Endothelial cell of umbilical vein (primary cell): Measurements from ENCODE around the gene RXFP3. TPM values are rescaled to one million over a fixed set of nuclear protein-coding genes. Genes with fewer than 3 reads are reported as not detected.

Experiments used
- BruUV-seq: library from RNA; stranded (reverse); fragments of 400-500 nt; replicated peaks from 2 replicates; lab custom pipeline; 2021; lab: Mats Ljungman, UMichigan
- CTCF ChIA-PET: fragments of 300-600, 350-600 bp; sonication (Branson Sonifier 250); formaldehyde crosslinking; loops from one replicate; lab custom pipeline; 2021; ENCODE audit warnings: antibody characterized with exemption, inconsistent platforms; lab: Charles Lee
- POLR2A ChIA-PET: fragments of 300-600, 350-600 bp; sonication (Branson Sonifier 250); formaldehyde crosslinking; loops from one replicate; lab custom pipeline; 2021; ENCODE audit warnings: antibody characterized with exemption, inconsistent platforms; lab: Charles Lee
- DNase-seq: peaks from one replicate; pipeline ENCODE4 v3.0.0-alpha.2; 2011; ENCODE audit warnings: low read depth, low spot score
- FAIRE-seq: peaks from 2 replicates; lab custom pipeline; 2011; peaks lifted over from hg19 to GRCh38; lab: Jason Lieb, UNC
- H2AFZ ChIP-seq: 2 replicates; pipeline ENCODE4 v1.6.0; 2012; ENCODE audit warnings: low read depth, low read length, control low read depth, inconsistent platforms
- H3K27ac ChIP-seq: 2 replicates; pipeline ENCODE4 v1.5.1; 2011; ENCODE audit warnings: low read depth, mild to moderate bottlenecking, control low read depth, low read length, moderate library complexity; ENCODE audit not compliant: insufficient read depth
- H3K27me3 ChIP-seq, 2 experiments: 2 replicates each; pipeline versions ENCODE4 v1.6.0 to v1.6.1; 2011; ENCODE audit warnings: low read length in 2 of 2, mixed read lengths in 1 of 2; ENCODE audit not compliant: control insufficient read depth in 2 of 2, insufficient read depth in 2 of 2
- H3K36me3 ChIP-seq, 2 experiments: 2 replicates in 1 of 2; 3 replicates in 1 of 2; pipeline ENCODE4 v1.5.1; 2011; ENCODE audit warnings: low read length in 2 of 2, mild to moderate bottlenecking in 1 of 2, moderate library complexity in 1 of 2; ENCODE audit not compliant: control insufficient read depth in 2 of 2, insufficient read depth in 2 of 2; ENCODE audit errors: extremely low read depth in 1 of 2
- H3K4me1 ChIP-seq: 3 replicates; pipeline ENCODE4 v1.5.1; 2011; ENCODE audit warnings: mild to moderate bottlenecking, low read length; ENCODE audit not compliant: control insufficient read depth, insufficient read depth; ENCODE audit errors: extremely low read depth
- H3K4me2 ChIP-seq: 2 replicates; pipeline ENCODE4 v1.6.1; 2011; ENCODE audit warnings: low read length, control low read depth, mixed read lengths; ENCODE audit not compliant: insufficient read depth
- H3K4me3 ChIP-seq, 3 experiments: fragments of 200-600 bp in 1 of 3; sonication (generic), shearing (Covaris generic) in 1 of 3; replicated peaks in 1 of 3; 2 replicates each; pipeline ENCODE4 v1.5.1; 2011 to 2016; ENCODE audit warnings: control low read depth in 3 of 3, low read length in 3 of 3, mild to moderate bottlenecking in 2 of 3, inconsistent platforms in 1 of 3, low read depth in 1 of 3, moderate library complexity in 1 of 3; ENCODE audit not compliant: insufficient read depth in 1 of 3
- H3K79me2 ChIP-seq: 2 replicates; pipeline ENCODE4 v1.6.0; 2012; ENCODE audit warnings: low read length, inconsistent platforms; ENCODE audit not compliant: control insufficient read depth, insufficient read depth
- H3K9ac ChIP-seq: replicated peaks from 2 replicates; pipeline ENCODE3; 2011; ENCODE audit warnings: low read length, control low read depth; ENCODE audit not compliant: insufficient read depth; ENCODE audit errors: extremely low read depth
- H3K9me1 ChIP-seq: replicated peaks from 3 replicates; pipeline ENCODE4 v1.6.0; 2011; ENCODE audit warnings: mild to moderate bottlenecking, low read length; ENCODE audit not compliant: control insufficient read depth, insufficient read depth; ENCODE audit errors: extremely low read depth
- H3K9me3 ChIP-seq: replicated peaks from 2 replicates; pipeline ENCODE4 v1.5.1; 2012; ENCODE audit warnings: low read length, inconsistent platforms; ENCODE audit not compliant: control insufficient read depth, insufficient read depth
- H4K20me1 ChIP-seq: replicated peaks from 2 replicates; pipeline ENCODE3; 2011; ENCODE audit warnings: mild to moderate bottlenecking, low read length; ENCODE audit not compliant: control insufficient read depth, insufficient read depth; ENCODE audit errors: extremely low read depth
- CTCF ChIP-seq, 2 donors: IDR thresholded peaks; 1 replicate in 1 of 2; 2 replicates in 1 of 2; pipeline ENCODE4 v1.5.1; 2011; ENCODE audit warnings: low read length in 2 of 2, mild to moderate bottlenecking in 2 of 2, moderate library complexity in 2 of 2, control low read depth in 1 of 2, inconsistent platforms in 1 of 2, low read depth in 1 of 2; ENCODE audit not compliant: insufficient read depth in 1 of 2; ENCODE audit errors: extremely low read depth in 1 of 2
- EZH2 ChIP-seq: IDR thresholded peaks from 2 replicates; pipeline ENCODE4 v1.6.1; 2012; ENCODE audit warnings: borderline replicate concordance, low read depth, mild to moderate bottlenecking, moderate library complexity, low read length, inconsistent platforms; ENCODE audit not compliant: severe bottlenecking
- FOS ChIP-seq: IDR thresholded peaks from 2 replicates; pipeline ENCODE4 v1.6.1; 2011; ENCODE audit warnings: mild to moderate bottlenecking, low read length, moderate library complexity, borderline replicate concordance; ENCODE audit not compliant: insufficient read depth
- GATA2 ChIP-seq: IDR thresholded peaks from 2 replicates; pipeline ENCODE4 v1.7.0; 2011; ENCODE audit warnings: low read depth, mild to moderate bottlenecking, moderate library complexity, mixed read lengths, low read length; ENCODE audit not compliant: insufficient read length, insufficient read depth
- JUN ChIP-seq: IDR thresholded peaks from 2 replicates; pipeline ENCODE4 v1.6.1; 2011; ENCODE audit warnings: borderline replicate concordance, low read depth; ENCODE audit not compliant: insufficient read length, insufficient read depth
- MAX ChIP-seq: IDR thresholded peaks from 2 replicates; pipeline ENCODE4 v1.6.1; 2011; ENCODE audit not compliant: insufficient read depth, insufficient read length
- MYC ChIP-seq: IDR thresholded peaks from one replicate; pipeline ENCODE4 v1.6.1; 2011; ENCODE audit warnings: mild to moderate bottlenecking, low read depth, low read length
- POLR2A ChIP-seq: IDR thresholded peaks from 2 replicates; pipeline ENCODE4 v1.6.1; 2012; ENCODE audit warnings: low read depth, mild to moderate bottlenecking, control low read depth, low read length
- POLR2AphosphoS5 ChIP-seq: IDR thresholded peaks from 2 replicates; pipeline ENCODE4 v1.6.1; 2012; ENCODE audit warnings: low read depth, mild to moderate bottlenecking, control low read depth, low read length, moderate library complexity; ENCODE audit not compliant: insufficient read depth
- dilution Hi-C: fragments of 300-500 bp; cut with MboI; formaldehyde crosslinking; loops from one replicate; pipeline ENCODE4 v1.15.0; 2019; ENCODE audit warnings: low sequenced_read_pairs; ENCODE audit not compliant: extremely low pct_ligation_motif_present
- intact Hi-C: fragments of 100-400 bp; cut with micrococcal nuclease; formaldehyde crosslinking; loops from one replicate; pipeline ENCODE4 v1.10.0; 2022
- polyA plus RNA-seq, 4 experiments: library from polyadenylated mRNA; depleted of rRNA in 3 of 4; stranded (reverse) in 3 of 4; unstranded in 1 of 4; fragments of >200 nt; gene quantifications; 2 replicates each; pipeline versions ENCODE4 v1.2.1 to v1.2.3, GENCODE V29; 2011 to 2012; ENCODE audit warnings: missing spikeins in 1 of 4
- total RNA-seq: library from RNA; stranded (reverse); gene quantifications from 2 replicates; pipeline ENCODE4 v1.2.3, GENCODE V29; 2021

The RXFP3 gene
- total and polyA plus RNA-seq, 2 donors (not counting 3 experiments of a cell fraction or from before 2014, with no cell fraction given) = not detected

- POLR2A ChIA-PET = no interaction called here
- CTCF ChIA-PET = interaction anchor here (6.0 kb wide), 1 partner anchor 343 kb away, joined by 345 read pairs; no protein-coding TSS in a partner anchor
- dilution Hi-C loops (no loop called here), intact Hi-C loops (no loop called here)
- Histone ChIP-seq H3K4me3 (no peak overlapping the region), H3K4me1 (peaks cover 11% of the 10 kb centered on the region), H3K4me2 (no peak overlapping the region), H3K9ac (no peak overlapping the region), H3K79me2 (no peaks in the 10 kb centered on the region), H4K20me1 (no peaks in the 10 kb centered on the region), H3K9me1 (no peaks in the 10 kb centered on the region), H3K36me3 (no peaks in the 10 kb centered on the region), H3K27ac (no peak overlapping the region), H3K27me3 (peaks cover 2 to 6% of the 10 kb centered on the region in 2 experiments), H3K9me3 (no peaks in the 10 kb centered on the region), H2AFZ (no peak overlapping the region)
- BruUV-seq = no TSS peak
- FAIRE-seq (no peak), DNase-seq (no peak)
- TF ChIP-seq MYC (no peak), CTCF (IDR thresholded peaks at IDR 0.05; ENCODE audit: extremely low read depth in 1 of 2, insufficient read depth in 1 of 2, low read depth in 1 of 2, low read length in 2 of 2) (no peak), POLR2AphosphoS5 (no peak), MAX (no peak), FOS (no peak), JUN (no peak), EZH2 (no peak), GATA2 (no peak), POLR2A (no peak)
These were observed 5.0 kb upstream of the RXFP3 start for GRCh38 chr5:33931136-33931535.
